ENCODE data around the gene TTYH3. TPM values are rescaled to one million over a fixed set of nuclear protein-coding genes. Genes with fewer than 3 reads are reported as not detected.

The TTYH3 gene
- total and polyA plus RNA-seq, 2 of the 8 experiments (the other 6 are each of a cell fraction or from before 2014, with no cell fraction given): 66.2 to 169 TPM

GRCh38 chr7:2657208-2657607 is 25.4 kb downstream of the TTYH3 start:
- Histone ChIP-seq H3K4me2 (ENCODE audit: insufficient read depth in 1 of 2, low read depth in 2 of 2, low read length in 2 of 2) (no peak overlapping the region), H3K56ac (replicated peaks; ENCODE audit: insufficient read length, low read depth, low read length) (no peak overlapping the region), H3K4ac (replicated peaks; ENCODE audit: insufficient read length, low read depth, low read length) (no peak overlapping the region), H2BK20ac (ENCODE audit: low read length) (no peak overlapping the region), H3K23ac (ENCODE audit: insufficient read length) (no peak overlapping the region), H3K14ac (ENCODE audit: insufficient read length) (no peak overlapping the region), H3K9me3 (ENCODE audit: insufficient read depth in 2 of 2, low read depth in 1 of 2, low read length in 1 of 2) (no peaks in the 10 kb centered on the region), H3K27ac (ENCODE audit: low read depth, low read length) (no peak overlapping the region), H4K8ac (ENCODE audit: extremely low read depth, insufficient read depth, low read length) (no peak overlapping the region), H2BK15ac (ENCODE audit: low read length) (no peak overlapping the region), H2AFZ (ENCODE audit: low read length) (no peak overlapping the region), H3K27me3 (replicated peaks in 1 of 4; ENCODE audit: control insufficient read depth in 3 of 4, extremely low read depth in 1 of 4, insufficient read depth in 3 of 4, low read length in 3 of 4) (no peaks in the 10 kb centered on the region; a peak in 2 of 7 replicates), H3K23me2 (ENCODE audit: low read depth, low read length) (peaks cover 5% of the 10 kb centered on the region; the same call in 1 of the 2 replicates), H2BK5ac (ENCODE audit: low read depth, low read length) (no peak overlapping the region), H4K91ac (replicated peaks; ENCODE audit: insufficient read length, low read length) (no peak overlapping the region), H3K4me3 (ENCODE audit: extremely low read depth in 1 of 4, insufficient read depth in 2 of 4, low read depth in 3 of 4, low read length in 4 of 4) (no peak overlapping the region), H2BK120ac (replicated peaks; ENCODE audit: low read depth, low read length) (no peak overlapping the region), H2AK5ac (ENCODE audit: low read depth, low read length) (no peak overlapping the region), H4K5ac (ENCODE audit: insufficient read length, low read depth, low read length) (no peak overlapping the region), H3K18ac (ENCODE audit: extremely low read depth, low read length) (no peak overlapping the region), H3K36me3 (ENCODE audit: control insufficient read depth in 2 of 4, insufficient read depth in 4 of 4, low read length in 3 of 4) (peaks cover 9 to 38% (median 17%) of the 10 kb centered on the region in 4 experiments; a peak in 7 of 8 replicates), H2BK12ac (ENCODE audit: low read depth, low read length) (no peak overlapping the region), H3K9ac (replicated peaks in 1 of 4; ENCODE audit: extremely low read depth in 1 of 4, low read depth in 3 of 4, low read length in 3 of 4) (no peak overlapping the region), H3K4me1 (replicated peaks in 1 of 4; ENCODE audit: control insufficient read depth in 3 of 4, insufficient read depth in 4 of 4, low read length in 3 of 4) (no peaks in the 10 kb centered on the region), H3K79me1 (ENCODE audit: low read depth, low read length) (peaks cover 3% of the 10 kb centered on the region; the same call in 1 of the 2 replicates), H3K79me2 (ENCODE audit: control insufficient read depth in 1 of 2, insufficient read depth in 2 of 2, low read length in 2 of 2) (no peaks in the 10 kb centered on the region), H4K20me1 (replicated peaks in 1 of 2; ENCODE audit: control insufficient read depth in 1 of 2, insufficient read depth in 2 of 2, low read length in 2 of 2) (peaks cover 0 to 26% of the 10 kb centered on the region in 2 experiments)
- WGBS, 2 experiments (ENCODE audit: extremely low coverage in 1 of 2, insufficient coverage in 1 of 2, insufficient read length in 1 of 2, insufficient replicate concordance in 2 of 2, low coverage in 1 of 2, low lambda C conversion rate in 2 of 2, missing lambda C conversion rate in 1 of 2): 74% methylated on average over 2 of the region's 2 CpGs; no CpG with 5 or more reads in 1 of the 2 experiments
- FAIRE-seq (no peak), DNase-seq (ENCODE audit: low read depth in 1 of 2, low spot score in 2 of 2) (no peak)
- TF ChIP-seq KDM1A (IDR thresholded peaks at IDR 0.05; ENCODE audit: borderline replicate concordance, low read length): no peak
- no peak for TF ChIP-seq NRF1 (IDR thresholded peaks at IDR 0.05; ENCODE audit: low read depth, low read length)
- TF ChIP-seq YY1 (IDR thresholded peaks at IDR 0.05; ENCODE audit: low read depth, low read length): no peak
- no peak for TF ChIP-seq SP2 (IDR thresholded peaks at IDR 0.05; ENCODE audit: low read length)
- no peak for TF ChIP-seq CTBP2 (IDR thresholded peaks at IDR 0.05; ENCODE audit: borderline replicate concordance, insufficient read depth, insufficient read length, low read length)
- no peak for TF ChIP-seq POLR2AphosphoS5 (IDR thresholded peaks at IDR 0.05; ENCODE audit: low read depth, low read length)
- CTCF ChIA-PET (ENCODE audit: partially characterized antibody): interaction anchor here (0.7 to 4.0 kb wide), 8 partner anchors 14 to 226 kb away, joined by 3 to 27 read pairs (median 3); no protein-coding TSS in a partner anchor
- POLR2A ChIA-PET (ENCODE audit: partially characterized antibody): interaction anchor here (1.9 to 5.1 kb wide), 3 partner anchors 8 to 12 kb away, joined by 6 to 20 read pairs (median 8); no protein-coding TSS in a partner anchor

Data from H1 (cell line).